GM18867 (cell line): Measurements from ENCODE around the gene ASTN1.
"Not testable (repeated sequence)": the region's sequence is repeated elsewhere in the genome, so short reads cannot be mapped to it uniquely, and the experiment has no call there.

Source experiments
- ATAC-seq: cut with Tn5 transposase; IDR thresholded peaks from one replicate; pipeline ENCODE4 v1.9.1; 2021; ENCODE audit warnings: mild to moderate bottlenecking, moderate library complexity; ENCODE audit not compliant: unreplicated experiment

Gene ASTN1

GRCh38 chr1:177116941-177117340 lies 47.6 kb downstream of the ASTN1 start:
- ATAC-seq: no peak

- no peak for ATAC-seq
These were observed 57.7 kb downstream of the ASTN1 start for GRCh38 chr1:177106614-177107365.

GRCh38 chr1:177106196-177106595 lies 58.3 kb downstream of the ASTN1 start:
- no peak for ATAC-seq

GRCh38 chr1:177103005-177103852 lies 61.3 kb downstream of the ASTN1 start:
- ATAC-seq: no peak

- ATAC-seq: no peak
These were observed 72.5 kb downstream of the ASTN1 start for GRCh38 chr1:177092001-177092400.

DNA sequence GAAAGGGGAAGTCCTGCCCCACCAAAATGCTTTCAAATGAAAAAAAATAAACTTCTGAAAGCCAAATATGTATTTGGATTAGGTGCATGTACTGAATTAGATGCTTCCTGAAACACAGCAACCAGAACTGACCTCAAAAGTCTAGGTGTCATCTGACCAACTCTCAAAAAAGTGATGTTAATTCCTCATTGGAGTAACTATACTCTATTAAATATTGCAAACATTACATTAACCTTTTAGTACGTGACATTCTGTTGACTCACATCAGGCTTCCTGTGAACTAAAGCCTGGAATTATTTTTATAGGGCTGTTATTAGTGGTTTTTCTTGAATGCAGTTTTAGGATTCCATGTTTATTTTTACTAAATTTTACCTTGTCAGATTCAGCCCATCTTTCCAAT lies 73.5 kb downstream of the ASTN1 start:
- ATAC-seq: no peak

DNA sequence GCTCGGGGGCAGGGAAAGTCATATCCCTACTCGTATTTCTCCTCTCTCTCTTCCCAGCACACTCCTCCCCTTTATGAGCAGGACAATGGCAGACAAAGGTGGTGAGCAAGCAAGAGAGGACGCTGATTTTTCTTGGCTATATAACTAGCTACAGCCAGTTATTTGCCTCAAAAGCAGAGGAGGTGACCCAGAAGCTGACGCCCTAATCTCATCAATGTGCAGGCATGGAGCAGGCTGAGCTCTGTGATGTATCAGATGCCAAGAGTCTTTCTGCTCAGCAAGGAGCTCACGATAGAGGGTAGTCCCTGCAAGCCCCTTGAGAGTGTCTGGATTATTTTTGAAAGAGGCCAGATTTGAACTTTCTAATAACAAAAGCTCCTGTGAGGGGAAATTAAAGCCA lies 75.5 kb downstream of the ASTN1 start:
- no peak for ATAC-seq

- ATAC-seq: no peak
These were observed 81.4 kb downstream of the ASTN1 start for GRCh38 chr1:177082855-177083693.

- ATAC-seq: no peak
These were observed 83.9 kb downstream of the ASTN1 start for GRCh38 chr1:177080564-177080963.

DNA sequence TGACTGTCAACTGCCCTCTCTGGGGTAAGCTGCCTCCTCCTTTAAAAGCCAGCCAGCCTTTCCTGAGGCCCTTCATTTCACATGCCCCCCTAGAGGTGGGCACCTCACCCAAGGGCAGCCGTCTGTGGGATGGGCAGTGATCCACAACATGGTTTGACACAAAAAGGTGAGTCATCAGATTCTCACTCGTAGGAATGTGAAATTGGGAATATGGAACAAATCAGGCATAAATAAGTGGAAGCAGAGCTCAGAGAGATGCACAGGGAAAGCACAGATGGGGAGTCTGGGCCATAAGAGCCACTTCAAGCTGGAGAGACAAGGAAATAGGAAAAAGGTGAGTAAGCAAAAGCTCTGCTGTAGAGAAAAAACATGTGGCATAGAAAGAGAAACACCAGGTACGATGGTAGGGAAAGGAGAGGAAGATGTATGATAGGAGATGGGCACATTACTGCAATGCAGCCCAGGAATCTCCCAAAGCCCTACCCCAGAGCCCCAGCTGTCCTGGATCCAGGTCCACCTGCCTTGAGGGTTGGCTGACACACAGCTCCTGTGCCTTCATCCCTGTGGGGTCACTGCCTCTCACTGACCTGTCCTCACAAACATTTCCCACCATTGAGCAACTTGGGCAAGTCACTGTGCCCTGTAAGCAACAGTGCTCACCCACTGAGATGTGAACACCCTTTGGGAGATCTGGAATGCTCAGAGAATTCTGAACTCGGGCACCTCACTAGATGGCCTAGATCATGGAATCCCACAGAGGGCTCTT lies 86.6 kb downstream of the ASTN1 start:
- no peak for ATAC-seq

DNA sequence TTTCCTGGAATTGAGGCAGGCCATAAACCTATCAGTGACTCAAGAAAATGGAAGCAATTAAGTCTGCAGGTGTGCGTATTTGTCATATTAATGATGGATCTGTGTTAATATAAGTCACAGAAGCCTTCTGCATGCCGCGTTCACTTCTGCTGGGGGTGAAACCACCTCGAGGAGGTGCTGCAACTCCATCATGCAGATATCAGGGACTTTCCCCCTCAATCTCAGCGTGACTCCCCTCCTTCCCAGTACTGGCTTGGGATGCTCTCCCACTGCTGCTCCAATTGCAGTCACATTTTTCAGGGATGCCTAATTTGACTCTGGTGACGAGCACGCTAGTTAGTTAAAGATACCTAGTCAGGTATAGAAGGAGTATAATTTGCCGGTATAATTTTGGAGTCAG lies 87.5 kb downstream of the ASTN1 start:
- ATAC-seq: no peak

- ATAC-seq: not testable (repeated sequence)
These were observed 89.7 kb downstream of the ASTN1 start for GRCh38 chr1:177074811-177075210.

DNA sequence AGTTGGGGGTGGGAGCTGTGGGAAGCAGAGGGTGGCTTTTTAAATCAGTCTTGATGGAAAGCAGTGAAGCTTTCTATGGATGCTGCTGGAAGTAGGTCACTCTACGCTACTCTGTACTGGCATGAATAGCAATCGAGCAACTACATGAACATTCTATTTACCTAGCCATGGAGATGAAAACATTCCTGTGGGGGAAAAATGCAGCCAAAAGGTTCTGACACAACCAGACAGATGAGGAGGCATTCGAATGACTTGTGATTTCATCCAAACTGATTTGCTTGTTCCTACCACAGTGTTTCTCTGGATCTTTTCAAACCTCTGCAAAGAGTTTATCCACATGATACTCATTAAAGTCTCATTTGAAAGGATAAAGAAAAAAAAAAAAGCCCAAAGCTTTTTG lies 95.0 kb downstream of the ASTN1 start:
- ATAC-seq: no peak

DNA sequence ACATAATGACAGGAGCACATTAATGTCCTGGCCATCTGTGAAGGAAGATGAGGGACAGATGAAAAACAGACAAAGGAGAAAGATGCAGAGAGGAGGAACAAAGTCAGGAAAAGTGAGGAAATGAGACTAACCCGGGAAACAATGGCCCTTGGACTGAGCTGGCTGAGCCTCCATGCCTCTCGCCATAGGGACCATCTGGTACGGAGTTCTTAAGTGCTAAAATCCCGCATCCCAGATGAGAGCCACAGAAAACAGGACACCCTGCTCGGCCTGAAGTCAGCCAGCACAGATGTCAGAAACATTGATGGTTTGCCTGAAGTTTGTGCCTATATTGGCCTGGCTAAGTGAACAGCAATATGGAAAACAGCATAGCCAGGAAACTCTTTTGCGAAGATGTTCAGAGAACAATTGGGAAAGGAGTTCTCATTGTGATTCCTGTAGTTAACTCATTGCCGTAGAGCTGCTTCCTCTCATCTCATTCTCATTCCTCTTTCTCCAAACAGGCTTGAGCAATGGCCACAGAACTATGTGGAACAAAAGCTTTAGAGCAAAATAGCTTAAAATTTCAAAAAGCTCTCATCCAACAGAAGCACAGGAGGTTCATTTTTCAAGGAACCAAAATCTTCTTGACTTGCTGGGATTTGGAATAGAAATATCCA lies 96.6 kb downstream of the ASTN1 start:
- no peak for ATAC-seq

DNA sequence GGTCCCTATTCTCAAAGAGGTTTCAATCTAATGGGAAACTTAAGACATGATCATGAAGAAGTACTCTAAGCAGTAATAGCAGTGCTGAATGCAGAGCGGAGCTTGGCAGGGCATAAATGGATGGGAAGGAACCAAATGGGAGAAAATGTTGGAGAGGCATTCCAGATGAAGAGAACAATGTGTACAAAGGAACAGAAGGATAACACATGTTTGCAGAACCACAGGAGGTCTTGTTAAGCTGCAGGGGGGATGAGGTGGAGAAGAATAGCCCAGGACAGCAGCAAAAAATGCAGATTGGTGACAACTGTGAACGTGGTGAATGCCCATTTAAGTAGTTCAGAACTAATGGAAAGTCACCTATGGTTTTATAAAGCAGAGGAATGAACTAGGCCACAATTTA lies 99.1 kb downstream of the ASTN1 start:
- ATAC-seq: no peak

DNA sequence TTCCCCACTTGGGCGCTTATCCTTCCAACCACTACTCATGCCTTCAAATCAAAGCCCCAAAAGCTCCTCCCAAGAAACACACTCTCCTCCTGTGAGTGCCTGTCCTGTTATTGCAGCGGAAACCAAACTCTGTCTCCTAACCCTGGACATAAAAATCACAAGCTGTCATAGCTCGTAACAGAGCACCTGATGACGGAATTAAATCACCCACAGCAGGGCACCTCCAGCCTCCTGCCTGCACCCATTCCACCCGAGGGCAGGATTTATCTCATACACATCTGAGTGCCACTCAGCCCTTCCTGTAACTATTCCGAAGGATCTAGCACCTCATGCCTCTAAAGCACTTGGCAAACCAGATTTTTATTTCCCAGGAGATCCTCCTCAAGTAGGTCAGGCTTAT lies 100.9 kb downstream of the ASTN1 start:
- no peak for ATAC-seq

- no peak for ATAC-seq
These were observed 110.0 kb downstream of the ASTN1 start for GRCh38 chr1:177054542-177054941.

- ATAC-seq: no peak
These were observed 110.9 kb downstream of the ASTN1 start for GRCh38 chr1:177053648-177054047.

- ATAC-seq: no peak
These were observed 116.0 kb downstream of the ASTN1 start for GRCh38 chr1:177048314-177049069.
